WI38 (cell line): Measurements from ENCODE around the gene ASMT.
"Not testable (repeated sequence)": the region's sequence is repeated elsewhere in the genome, so short reads cannot be mapped to it uniquely, and the experiment has no call there.

ENCODE experiments used
- H3K4me3 ChIP-seq: 2 replicates; pipeline ENCODE4 v1.5.1; 2011; ENCODE audit warnings: low read depth, mild to moderate bottlenecking, control low read depth, low read length
- TF ChIP-seq, protein P1 (sequence below): IDR thresholded peaks from 2 replicates; pipeline ENCODE4 v1.5.1; 2012; ENCODE audit warnings: low read depth, mild to moderate bottlenecking, control low read depth, low read length

Gene ASMT

DNA sequence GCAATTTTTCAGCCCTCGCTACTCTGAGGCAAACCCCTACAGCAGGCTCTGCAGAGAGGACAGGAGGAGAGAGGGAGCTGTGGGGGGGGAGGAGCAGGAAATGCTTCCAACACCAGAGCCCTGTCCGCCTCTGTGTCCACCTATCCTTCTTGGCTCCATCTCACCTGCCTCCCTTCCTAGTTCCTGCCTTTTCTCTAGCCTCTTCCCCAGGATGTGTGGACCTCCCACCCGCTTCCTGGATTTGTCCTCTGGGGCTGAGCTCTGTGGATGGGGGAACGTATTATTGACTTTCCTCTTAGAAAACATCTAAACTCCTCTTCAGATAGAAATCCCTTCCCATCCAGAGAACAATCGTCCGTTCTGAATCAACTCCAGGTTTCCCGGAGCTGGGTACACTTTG, 14.4 kb downstream of the ASMT start:
- TF ChIP-seq, protein P1, sequence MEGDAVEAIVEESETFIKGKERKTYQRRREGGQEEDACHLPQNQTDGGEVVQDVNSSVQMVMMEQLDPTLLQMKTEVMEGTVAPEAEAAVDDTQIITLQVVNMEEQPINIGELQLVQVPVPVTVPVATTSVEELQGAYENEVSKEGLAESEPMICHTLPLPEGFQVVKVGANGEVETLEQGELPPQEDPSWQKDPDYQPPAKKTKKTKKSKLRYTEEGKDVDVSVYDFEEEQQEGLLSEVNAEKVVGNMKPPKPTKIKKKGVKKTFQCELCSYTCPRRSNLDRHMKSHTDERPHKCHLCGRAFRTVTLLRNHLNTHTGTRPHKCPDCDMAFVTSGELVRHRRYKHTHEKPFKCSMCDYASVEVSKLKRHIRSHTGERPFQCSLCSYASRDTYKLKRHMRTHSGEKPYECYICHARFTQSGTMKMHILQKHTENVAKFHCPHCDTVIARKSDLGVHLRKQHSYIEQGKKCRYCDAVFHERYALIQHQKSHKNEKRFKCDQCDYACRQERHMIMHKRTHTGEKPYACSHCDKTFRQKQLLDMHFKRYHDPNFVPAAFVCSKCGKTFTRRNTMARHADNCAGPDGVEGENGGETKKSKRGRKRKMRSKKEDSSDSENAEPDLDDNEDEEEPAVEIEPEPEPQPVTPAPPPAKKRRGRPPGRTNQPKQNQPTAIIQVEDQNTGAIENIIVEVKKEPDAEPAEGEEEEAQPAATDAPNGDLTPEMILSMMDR: no peak
- no peak overlapping the region for H3K4me3 ChIP-seq

DNA sequence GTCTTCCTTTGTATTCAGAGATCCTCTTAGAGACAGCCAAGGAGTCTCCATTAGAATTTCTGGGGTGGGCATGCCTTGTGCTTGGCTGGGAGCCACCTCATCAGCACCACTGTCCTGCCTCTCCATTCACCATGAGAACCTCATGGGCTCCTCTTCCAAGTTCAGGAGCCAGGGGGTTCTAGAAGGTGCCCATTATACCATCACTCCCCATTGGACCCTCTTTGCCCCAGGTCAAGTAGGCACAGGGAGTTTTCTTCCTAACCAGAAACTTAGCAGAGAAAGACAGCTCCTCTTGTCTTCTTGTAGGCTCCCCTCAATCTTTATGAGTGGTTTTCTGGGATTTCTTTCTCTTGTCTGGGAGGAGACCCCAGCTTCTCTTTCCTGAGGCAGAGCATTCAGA, 31.1 kb downstream of the ASMT start:
- TF ChIP-seq, protein P1: no peak
- H3K4me3 ChIP-seq: no peak overlapping the region

DNA sequence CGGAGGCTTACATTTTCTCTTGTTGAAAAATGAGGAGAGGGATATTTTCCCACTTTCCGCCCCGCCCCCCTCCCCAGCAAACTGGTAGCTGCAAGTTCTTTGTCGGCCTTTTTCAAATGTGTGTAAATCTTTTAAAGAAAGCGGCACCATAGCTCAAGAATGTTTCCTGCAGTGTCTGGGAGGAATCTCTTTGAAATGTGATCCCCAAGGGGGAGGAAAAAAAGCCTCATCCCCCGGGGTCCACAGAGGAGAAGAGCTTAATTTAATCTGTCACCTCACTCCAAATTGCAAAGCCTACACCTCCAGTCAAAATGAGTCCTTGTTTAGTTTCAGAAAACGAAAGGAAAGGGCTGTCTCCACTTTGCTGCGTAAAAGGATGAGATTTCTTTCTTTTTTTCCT, 34.8 kb downstream of the ASMT start:
- H3K4me3 ChIP-seq: peak overlapping the region; percentile 44
- TF ChIP-seq, protein P1: no peak

DNA sequence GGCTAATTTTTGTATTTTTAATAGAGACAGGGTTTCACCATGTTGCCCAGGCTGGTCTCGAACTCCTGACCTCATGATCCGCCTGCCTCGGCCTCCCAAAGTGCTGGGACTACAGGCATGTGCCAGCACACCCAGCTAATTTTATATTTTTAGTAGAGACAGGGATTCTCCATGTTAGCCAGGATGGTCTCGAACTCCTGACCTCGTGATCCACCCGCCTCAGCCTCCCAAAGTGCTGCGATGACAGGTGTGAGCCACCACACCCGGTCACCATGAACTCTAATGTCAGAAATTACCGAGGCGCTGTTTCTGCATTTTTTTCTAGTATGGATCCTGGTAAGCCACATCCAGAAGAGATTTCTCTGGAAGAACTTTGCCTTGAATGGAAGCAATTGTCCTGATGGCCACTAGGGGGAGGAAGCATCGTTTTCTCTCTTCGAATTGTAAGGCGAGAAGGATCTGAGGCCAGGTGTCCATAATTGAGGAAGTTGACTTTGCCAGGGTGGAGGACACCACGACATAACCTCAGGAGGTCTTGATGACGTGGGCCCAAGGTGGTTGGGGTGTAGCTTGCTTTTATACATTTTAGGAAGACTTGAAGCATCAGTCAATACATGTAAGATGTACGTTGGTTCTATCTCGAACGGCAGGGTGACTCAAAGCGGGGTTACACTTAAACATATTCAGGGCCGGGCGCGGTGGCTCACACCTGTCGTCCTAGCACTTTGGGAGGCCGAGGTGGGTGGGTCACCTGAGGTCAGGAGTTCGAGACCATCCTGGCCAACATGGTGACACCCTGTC, 37.4 kb downstream of the ASMT start:
- TF ChIP-seq, protein P1: peak; percentile 89
- H3K4me3 ChIP-seq: not testable (repeated sequence)

DNA sequence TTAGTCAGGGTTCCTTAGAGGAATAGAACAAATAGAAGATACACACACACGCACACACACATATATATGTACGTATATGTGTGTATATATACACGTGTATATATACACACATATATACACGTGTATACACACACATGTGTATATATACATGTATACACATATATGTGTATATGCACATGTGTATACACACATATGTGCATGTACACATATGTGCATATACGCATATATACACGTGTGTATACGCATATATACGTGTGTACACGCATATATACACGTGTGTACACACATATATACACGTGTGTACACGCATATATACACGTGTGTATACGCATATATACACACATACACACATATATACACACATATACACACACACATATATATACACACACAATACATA, 41.5 kb downstream of the ASMT start:
- H3K4me3 ChIP-seq: no peak overlapping the region

DNA sequence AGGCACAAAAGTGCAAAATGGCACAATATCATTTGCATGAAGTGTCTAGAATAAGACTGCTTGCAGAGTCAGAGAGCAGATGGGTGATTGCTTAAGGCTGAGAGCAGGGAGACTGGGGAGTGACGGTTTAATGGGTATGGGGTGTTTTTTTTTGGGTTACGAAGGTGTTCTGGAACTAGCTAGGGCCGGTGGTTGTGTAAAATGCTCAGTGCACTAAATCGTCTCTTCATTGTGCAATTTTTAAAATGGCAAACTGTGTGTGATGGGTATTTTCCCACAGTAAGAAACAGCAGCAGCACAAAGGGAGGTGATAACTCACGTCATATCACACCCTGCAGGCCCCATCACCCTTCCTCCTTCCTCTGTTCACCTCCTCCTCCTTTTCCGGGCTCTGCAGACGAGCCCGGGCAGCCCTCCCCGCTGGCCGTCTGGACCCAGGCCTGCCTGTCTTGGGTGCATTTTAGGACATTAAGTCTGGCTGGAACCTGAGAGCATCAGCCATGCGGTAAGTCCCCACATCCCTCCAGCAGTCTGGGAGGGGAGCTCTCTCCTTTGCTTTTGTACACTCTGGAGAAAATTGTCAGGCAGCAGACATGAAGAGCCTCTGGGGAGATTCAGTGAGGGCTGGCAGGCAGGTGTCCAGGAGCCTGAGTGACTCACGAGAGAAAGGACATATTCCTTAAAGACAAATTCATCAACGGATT, 42.7 kb downstream of the ASMT start:
- TF ChIP-seq, protein P1: no peak
- no peak overlapping the region for H3K4me3 ChIP-seq

More for the DNA sequence above, 41.5 kb downstream of the ASMT start:
- TF ChIP-seq, protein P1: no peak

DNA sequence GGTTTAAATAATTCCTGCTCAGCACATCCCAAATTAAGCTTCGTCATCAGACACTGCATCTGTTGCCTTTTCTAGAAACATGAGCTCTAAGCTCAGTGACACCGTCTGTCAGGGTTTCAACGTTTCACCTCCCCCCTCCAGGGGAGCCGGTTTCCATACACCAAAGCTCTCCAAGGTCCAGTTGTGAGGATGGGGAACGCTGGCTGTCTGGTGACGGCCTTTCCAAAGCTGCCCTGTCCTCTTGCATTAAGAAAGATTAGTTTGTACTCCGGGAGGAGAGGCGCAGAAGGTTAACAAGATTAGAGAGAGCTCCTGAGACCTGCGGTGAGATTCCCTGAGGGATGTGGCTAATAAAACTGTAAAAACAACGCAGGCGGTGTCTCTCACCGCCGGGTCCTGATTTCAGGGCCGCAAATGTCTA, 43.2 kb downstream of the ASMT start:
- TF ChIP-seq, protein P1: no peak
- H3K4me3 ChIP-seq: no peak overlapping the region
